8988T (cell line): ENCODE measurements around the gene WWOX.
"Not testable (repeated sequence)": the region's sequence is repeated elsewhere in the genome, so short reads cannot be mapped to it uniquely, and the experiment has no call there.

Source experiments
- DNase-seq: peaks from one replicate; pipeline ENCODE4 v3.0.0; 2011

WWOX gene

DNA sequence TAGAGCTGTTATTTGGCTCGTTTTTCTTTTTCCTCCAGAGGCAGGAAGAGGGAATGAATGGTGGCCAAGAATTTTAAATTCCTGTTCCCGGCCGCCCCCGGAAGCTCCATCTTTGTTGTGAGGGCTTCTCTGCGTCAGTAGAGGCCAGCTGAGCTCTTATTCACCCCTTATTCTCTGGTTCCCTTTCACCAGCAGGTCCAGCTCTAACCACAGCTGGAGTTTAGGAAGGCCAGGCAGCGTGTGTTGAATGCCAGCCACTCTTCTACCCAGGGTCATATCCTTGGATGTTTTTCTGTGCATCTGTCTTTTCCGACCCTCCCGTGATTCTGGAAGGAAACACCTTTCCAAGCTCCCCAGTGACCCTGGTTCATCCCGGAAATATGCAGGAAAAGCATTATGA, 570.5 kb downstream of the WWOX start:
- no peak for DNase-seq

DNA sequence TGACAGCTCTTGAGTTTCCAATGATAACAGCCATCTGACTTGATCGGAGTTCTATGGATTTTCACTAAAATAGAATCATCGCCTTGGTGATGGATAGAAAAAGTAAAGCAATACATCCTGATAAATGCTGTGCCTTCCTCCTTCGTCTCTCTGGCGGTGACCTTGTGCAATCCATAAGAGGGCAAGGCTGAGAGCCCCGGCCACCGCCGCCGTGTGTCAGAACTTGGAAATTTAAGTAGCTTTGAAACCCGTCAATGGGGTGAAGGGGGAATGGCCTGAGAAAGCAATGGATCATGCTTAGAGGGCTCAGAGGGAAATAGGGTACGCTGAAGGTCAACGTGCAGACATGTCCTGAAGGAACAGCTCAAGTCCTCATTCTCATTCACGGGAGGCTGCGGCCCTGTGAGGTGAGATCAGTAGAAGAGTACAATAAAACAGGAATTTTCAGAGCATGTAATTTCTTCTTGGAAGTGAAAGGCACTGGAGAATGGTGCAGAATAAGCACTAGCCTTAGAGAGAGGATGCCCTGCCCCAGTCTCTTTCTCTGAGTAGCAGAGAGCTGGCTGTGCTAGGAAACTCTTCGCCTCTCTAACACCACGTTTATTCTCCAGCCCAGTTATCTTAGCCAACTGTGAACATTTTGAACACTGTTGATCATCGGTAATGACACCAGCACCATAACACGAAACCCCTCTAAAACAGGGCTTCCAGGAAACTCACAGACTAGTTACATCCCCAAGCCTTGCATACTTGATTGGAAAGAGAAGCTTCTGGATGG, 573.5 kb downstream of the WWOX start:
- DNase-seq = no peak

DNA sequence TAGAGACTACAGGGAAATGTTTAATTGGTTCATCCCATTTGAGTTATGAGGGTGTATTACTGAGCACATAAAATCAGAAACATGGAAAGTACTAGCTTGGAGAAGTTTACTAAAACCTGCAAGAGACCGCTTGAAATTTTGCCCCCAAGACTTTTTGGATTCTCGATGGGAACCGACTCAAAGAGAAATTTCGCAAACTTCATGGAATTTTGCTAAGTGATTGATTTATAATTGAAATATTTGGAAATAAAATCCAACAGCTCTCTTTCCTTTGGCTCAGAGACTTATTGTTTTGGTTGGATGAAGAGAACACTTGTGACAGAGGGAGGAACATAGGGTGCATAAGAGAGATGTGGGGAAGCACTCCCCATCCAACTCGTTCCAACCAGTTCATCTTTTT, 574.4 kb downstream of the WWOX start:
- no peak for DNase-seq

DNA sequence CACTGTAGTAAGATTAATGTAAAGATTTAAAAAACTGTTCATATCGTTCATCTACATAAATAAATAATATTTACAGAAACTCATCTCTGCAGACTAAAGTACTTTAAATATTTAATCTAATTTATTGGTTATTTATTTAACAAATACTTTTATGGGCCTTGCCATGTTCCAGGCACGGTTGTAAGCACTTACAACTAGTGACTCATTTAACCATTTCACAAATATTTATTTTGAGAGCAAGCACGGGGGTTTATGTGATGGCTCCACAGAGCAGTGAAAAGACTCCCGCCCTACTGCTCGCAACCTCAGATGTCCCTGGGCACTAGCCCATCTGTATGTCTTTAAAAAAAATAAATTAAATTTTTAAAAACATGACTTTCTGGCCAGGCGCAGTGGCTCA, 575.9 kb downstream of the WWOX start:
- DNase-seq = no peak

DNA sequence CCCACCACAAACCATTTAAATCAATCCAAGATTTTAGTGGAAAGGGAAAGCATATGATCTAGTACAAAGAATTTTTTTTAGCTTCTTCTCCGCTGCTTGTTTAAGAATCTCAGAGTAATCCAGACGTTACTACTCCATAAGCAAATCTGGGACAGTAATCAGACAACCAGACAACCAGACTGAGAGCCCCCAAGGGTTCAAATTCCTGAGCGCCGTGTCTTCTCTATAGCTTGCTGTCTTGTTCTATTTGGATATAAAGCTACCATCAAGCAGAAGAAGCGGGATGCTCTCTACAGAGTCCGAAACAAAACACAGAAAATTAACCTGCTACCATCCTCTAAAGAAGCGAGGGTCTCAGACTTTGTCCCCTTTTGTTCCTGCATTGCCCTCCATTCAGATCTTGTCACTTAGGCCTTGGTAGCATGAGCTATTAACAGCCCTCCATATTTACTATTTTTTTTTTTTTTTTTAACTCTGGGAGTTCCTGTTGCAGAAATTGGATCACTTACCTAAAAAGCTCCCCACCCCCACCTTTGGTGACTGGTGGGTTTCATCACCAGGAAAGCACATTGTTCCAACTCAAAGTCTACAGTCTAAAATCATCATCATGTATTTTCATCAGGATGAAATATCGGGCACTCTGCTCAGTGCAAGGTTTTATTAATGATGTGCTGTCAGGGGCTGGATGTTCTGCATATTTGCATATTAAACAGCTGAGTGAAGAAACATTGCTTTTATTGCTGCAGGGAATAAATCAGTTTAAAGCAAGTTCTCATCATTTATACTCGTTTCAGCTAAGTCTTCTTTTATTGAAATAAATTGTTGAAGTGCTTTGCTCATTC, 576.7 kb downstream of the WWOX start:
- no peak for DNase-seq

DNA sequence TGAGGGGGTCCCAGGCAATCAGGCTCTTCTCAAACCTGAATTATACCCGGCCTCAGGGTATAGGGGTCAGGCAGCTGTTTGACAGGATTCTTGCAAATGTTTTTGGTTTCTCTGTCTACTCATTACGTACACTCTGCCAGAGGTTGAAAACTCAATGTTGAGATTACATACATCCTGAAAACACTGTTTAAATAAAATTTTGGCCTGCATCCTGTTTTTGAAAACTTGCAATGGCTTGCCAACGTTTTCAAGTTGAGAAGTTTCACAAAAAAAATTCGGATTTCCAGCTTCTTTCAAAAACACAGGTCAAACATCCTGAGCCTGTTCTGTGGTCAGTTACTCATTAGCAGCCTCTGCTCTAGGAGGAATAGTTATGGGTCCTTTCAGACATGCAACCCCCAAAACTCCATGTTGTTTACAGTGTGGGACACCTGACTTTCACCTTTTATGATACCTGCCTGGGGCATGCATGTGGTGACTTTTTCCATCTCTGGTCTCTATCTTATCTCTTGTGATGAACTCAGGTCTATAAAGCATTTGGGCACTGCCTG, 577.8 kb downstream of the WWOX start:
- no peak for DNase-seq

DNA sequence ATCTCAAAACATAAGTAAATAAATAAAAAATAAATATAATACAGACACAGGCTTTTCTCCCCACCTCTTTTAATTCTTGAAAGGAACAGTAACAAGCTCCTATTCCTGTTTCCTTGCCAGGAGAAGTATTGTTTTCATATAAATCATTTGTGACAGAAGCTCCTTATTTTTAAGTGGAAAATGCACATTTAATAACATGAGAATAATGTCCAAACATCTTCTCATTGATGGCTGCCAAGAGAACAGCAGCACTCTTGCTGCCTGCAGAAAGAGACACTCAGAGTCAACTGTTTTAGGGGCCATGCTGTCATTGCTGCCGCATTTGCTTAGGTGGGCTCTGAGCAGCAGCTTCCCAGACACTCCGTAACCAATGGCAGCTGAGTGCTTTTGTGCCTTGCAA, 580.1 kb downstream of the WWOX start:
- DNase-seq = no peak

DNA sequence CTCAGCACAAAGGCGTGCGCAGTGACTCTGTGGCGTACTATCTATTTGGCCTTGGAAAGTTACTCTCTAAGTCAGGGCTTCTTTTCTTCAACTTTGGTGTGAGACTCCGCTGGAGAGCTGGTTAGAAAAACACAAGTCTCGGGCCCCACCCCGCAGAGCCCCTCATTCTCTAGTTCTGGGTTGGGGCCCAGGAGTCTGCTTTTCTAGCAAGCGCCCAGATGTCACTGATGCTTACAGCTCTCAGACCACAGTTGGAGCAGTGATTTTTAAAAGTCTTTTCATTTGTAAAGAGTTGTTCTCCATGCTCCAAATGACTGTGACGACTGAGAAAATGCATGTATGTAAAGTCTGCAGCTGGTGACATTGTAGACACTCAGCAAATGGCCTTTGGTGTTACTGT, 582.3 kb downstream of the WWOX start:
- no peak for DNase-seq

DNA sequence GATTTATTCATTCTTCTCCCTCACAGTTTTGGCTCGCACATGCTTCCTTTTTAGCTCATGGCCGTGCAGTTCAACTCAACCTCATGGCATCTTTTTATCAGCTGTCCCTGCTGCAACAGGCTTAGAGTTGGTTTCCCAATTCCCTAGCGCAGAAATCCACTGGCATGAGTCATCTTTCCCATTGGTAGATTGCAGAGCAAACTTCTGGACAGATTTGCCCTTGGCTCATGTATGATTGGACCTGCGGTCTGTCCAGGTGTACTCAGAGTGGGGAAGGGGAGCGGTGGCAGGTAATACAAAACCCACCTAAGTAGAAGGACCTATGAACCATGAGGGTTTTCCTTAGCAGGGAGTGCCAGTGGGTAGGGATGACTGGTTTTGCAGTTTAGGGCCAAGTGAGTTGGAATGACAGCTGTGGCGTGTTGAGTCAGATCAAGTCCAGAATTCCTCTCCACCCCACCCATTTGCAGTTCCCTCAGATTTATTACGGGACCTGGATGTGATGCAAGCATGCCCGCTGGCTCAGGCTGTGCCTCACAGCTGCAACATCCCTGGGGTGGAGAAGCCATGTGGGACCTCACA, 584.7 kb downstream of the WWOX start:
- DNase-seq = peak; percentile 55

DNA sequence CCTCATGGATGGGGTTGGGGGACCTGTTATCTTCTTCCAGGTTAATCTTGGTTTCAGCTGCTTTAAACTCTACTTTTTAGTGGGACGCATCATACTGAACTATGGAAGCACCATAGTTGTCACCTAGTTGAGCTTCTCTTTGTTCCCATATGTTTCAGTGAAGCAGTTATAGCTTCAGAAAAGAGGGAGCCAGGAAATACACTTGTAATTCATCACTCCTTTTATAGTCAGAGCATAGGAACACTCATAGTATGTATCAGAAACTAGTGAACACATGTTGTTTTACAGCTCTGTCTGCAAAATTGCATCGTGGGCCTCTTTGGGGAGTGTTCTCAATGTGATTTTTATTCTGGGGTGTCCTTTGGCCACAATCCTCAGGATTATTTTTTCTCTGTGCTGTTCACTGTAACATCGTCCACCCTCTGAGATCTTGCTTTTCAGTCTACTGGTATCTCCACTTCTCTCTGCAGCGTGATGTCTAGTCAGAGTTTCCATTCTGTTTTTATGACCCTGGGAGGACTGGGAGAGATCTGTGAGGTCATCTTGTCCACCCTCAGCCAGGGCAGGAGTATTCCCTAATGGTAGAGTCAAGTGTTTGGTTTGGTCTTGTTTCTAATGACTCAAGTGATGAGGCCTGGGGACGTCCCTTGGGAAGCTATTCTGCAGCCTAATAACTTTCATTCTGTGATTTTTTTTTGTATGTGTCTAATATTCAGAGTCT, 585.4 kb downstream of the WWOX start:
- DNase-seq = no peak

DNA sequence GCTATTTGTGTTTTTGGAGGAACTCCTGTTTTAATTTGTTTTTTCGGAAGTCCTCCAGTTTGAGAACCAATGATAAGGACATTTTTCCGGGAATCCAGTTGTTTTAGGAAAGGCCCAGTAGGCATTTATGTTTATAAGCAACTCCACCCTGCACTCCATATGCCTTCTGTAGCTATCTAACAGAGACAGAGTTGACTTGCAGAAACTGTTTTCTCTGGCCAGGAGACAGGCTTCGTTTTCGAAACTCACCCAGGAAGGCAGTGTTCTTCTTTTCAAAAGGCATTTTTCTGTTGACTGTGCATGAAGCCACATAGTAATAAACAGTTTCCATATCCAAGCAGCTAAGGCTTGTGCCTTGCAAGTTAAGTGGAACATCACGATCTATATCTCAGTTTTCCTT, 587.1 kb downstream of the WWOX start:
- DNase-seq = no peak

DNA sequence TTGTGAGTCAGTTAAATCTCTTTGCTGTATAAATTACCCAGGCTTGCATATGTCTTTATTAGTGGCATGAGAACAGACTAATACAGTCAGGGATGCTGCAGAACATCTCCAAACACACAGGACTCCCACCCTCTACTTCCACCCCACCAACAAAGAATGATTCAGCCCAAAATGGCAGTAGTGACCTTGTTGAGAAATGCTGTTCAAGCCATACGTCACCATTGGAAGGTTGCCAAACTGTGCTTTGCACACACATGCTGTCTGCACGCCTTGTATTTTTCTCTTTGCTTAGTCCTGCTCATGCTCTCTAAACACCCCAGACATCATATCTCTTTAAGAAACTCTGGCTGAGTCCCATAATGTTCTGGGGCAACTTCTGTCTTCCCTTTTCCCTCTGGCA, 589.6 kb downstream of the WWOX start:
- DNase-seq = no peak

DNA sequence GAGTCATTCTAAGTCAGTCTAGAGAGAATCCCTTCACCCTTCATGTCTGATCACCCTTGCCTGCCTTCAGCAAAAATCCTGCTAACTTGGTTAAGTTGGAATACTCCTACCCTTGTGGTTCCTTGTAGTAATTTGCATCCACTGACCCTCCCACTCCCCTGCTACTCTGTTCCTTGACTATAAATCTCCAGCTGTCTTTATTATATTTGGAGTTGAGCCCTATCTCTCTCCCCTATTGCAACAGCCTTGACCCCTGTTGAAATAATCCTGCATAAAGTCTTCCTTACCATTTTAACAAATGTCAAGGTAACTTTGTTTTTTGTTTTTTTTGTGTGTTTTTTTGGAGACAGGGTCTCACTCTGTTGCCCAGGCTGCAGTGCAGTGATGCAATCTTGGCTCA, 590.1 kb downstream of the WWOX start:
- DNase-seq = no peak

DNA sequence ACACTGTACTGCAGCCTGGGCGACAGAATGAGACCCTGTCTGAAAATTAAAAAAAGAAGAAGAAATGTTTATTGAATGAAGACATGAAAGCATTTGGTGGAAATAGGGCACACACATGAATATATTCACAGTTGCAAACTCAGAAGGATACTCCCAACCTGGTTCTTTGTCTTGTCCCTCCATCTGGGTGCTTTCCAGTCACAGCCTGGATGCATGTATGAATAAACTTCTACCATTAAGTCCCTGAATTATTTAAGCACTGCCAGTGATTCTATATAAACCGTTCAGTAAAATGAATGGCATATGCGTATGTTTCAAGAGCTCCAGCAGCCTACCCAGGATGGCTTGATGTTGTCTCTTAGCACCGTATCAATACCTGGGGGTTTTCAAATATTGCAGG, 591.1 kb downstream of the WWOX start:
- DNase-seq = no peak

DNA sequence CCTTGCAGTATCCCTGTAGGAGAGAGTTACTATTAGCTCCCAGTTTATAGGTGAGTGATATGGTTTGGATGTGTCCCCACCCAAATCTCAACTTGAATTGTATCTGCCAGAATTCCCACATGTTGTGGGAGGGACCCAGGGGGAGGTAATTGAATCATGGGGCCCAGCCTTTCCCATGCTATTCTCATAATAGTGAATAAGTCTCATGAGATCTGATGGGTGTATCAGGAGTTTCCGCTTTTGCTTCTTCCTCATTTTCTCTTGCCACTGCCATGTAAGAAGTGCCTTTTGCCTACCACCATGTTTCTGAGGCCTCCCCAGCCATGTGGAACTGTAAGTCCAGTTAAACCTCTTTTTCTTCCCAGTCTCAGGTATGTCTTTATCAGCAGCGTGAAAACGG, 592.3 kb downstream of the WWOX start:
- DNase-seq = not testable (repeated sequence)

DNA sequence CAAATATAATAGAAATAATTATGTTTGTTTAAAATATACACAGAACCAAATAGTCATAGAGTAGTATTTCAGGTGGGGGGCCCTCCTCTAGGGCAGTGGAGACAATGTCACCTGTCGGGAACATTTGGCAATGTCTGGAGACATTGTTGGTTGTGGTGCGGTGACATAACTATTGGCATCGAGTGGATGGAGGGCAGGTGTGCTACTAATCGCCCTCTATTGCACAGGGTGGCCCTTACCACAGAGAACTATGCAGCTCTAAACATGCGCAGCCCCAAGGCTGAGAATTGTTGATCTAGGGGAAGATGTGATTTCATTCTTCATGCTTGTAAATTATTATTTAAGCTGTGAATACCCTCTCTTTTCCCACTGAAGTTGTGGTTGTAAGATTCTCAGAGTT, 594.0 kb downstream of the WWOX start:
- DNase-seq = no peak

DNA sequence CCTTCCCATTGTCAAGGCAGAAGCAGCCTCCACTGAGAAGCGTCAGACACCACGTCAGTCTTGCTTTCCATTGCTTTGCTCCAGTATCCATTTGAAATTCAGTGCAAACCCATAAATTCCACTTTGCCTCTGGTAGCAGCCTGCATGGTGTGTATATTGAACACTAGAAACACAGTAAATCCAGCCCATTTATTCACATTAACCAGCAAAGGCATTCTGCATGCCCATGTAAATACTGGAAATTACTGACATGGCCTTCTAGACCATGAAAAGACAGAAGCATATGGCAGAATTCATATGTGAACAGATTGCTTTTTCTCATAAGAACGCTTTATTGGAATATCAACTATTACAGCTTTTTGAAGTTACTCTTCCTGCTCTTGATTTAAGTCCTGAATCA, 595.0 kb downstream of the WWOX start:
- no peak for DNase-seq

DNA sequence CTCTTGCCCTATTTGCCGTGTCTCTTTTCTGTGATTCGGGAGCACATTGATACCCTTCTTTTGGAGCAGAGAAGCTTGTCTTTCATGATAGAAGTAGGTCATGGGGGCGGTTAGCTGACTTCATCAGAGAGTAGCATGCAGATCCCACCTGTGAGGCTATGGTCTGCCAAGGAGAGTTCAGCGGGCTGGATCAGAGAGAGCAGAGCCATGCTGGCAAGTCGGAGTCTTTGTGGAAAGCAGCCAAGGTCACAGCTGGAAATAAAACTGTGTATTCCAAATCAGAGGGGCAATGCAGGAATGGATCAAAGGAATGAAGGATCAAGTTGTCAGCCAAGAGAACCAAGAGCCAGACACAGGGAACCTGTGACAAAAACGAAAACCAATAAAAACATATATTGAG, 595.9 kb downstream of the WWOX start:
- DNase-seq = no peak

DNA sequence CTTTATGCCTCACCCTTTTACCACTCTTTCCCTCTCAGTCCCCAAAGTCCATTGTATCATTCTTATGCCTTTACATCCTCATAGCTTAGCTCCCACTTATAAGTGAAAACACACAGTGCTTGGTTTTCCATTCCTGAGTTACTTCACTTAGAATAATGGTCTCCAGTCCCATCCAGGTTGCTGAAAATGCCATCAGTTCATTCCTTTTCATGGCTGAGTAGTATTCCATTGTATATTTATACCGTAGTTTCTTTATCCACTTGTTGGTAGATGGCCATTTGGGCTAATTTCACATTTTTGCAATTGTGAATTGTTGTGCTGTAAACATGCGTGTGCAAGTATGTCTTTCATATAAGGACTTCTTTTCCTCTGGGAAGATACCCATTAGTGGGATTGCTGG, 597.3 kb downstream of the WWOX start:
- DNase-seq = no peak

DNA sequence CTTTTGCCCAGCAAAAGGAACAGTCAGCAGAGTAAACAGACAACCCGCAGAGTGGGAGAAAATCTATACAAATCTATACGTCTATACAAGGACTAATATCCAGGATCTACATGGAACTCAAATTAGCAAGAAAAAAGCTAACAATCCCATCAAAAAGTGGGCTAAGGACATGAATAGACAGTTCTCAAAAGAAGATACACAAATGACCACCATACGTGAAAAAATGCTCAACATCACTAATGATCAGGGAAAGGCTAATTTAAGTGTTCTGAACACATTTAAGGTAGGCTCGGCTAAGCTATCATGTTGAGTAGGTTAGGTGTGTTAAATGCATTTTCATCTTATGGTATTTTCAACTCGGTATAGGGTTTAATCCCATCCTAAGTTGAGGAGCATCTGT, 598.0 kb downstream of the WWOX start:
- no peak for DNase-seq

DNA sequence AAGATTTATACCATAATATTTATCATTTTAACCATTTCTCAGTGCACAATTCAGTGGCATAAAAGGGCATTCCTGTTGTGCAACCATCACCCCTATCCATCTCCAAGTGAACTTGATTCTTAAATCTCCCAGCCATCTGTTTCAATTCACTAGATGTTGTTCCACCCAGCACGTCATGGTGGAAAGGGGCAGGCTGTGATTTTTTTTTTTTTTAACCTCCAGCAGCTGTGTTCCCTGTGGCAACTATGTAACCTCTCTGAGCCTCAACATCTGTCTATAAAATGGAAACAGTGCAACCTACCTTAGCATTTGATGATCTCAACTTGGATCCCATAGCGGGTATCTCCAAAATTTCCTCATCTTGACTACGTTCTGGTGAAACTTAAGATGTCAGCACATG, 604.5 kb downstream of the WWOX start:
- DNase-seq = no peak

DNA sequence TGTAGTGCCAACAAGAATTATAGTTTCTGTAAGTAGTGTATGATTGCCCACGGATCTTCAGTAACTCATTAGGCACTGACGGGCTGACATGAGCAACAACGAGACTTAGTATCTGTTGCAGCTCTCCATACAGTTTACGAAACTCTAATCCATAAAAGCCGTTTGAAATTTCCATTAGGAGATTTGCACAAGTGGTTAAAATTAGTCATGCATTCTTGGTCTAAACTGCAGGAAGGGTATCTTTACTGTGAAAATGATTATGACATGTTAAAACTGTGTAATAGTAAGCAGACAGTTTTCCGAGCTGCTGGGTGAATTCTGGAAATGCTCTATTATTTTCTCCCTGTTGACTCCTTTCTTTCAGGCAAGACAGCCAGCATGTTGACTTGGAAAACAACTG, 605.0 kb downstream of the WWOX start:
- no peak for DNase-seq

DNA sequence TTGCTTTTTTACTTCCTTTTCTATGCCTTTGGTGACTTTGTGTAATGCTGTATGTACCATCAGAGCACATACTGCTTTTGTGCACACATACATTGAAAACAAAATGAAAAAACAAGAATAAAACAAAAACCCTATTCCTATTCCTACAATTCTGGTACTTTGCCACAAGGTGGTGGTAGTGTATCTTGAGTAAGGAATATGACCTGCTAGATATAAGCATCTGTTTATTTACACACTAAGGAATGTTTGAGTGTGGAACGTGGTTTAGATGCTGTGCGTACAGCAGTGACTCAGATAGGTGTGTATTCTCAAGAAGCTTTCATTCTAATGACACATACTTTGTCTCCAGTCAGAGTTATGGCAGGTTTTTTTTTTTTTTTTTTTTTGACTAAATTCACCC, 606.2 kb downstream of the WWOX start:
- no peak for DNase-seq
